ENCODE results near the gene TRIM32. TPM values are rescaled to one million over a fixed set of nuclear protein-coding genes. Genes with fewer than 3 reads are reported as not detected.

TRIM32 gene
- 20.2 to 25.1 TPM (median 23.3 TPM) in 5 replicates for total RNA-seq (2022; extraction: Qiagen RNA extraction)

GRCh38 chr9:116687074-116687753, at the start of gene TRIM32:
TRIM32 (plus strand) TSS chr9:116687305; CDS start chr9:116697743, 10,438 bp downstream.

